Cerebellar nuclear complex (tissue), 1 donor: ENCODE measurements around the gene NOL8.

Experiments used
- DNase-seq, 2 experiments: peaks; one replicate each; lab custom pipeline; 2025; lab: John Stamatoyannopoulos, UW

NOL8 gene

GRCh38 chr9:92312887-92313623, 12.1 kb downstream of the NOL8 start:
- DNase-seq: no peak

- DNase-seq: no peak
These were observed 14.6 kb downstream of the NOL8 start for GRCh38 chr9:92310562-92310961.

GRCh38 chr9:92308893-92309292, 16.3 kb downstream of the NOL8 start:
- DNase-seq: no peak

GRCh38 chr9:92300936-92301335, 24.2 kb downstream of the NOL8 start:
- DNase-seq: no peak

- DNase-seq: no peak
These were observed 26.0 kb downstream of the NOL8 start for GRCh38 chr9:92299116-92299515.

GRCh38 chr9:92298036-92298435, 27.1 kb downstream of the NOL8 start:
- DNase-seq: no peak

GRCh38 chr9:92297611-92298010, 27.5 kb downstream of the NOL8 start:
- no peak for DNase-seq

GRCh38 chr9:92295827-92296258, 29.3 kb downstream of the NOL8 start:
- DNase-seq: no peak

GRCh38 chr9:92295240-92295790, 29.8 kb downstream of the NOL8 start:
- DNase-seq: no peak

GRCh38 chr9:92294297-92294676, 30.9 kb downstream of the NOL8 start:
- no peak for DNase-seq

GRCh38 chr9:92293452-92294296, 31.5 kb downstream of the NOL8 start, which contains the start of gene IARS1:
IARS1 (minus strand) TSS chr9:92293697; CDS start chr9:92289419, 4,278 bp downstream.
- DNase-seq: peak; percentile 71 to 95

- DNase-seq: no peak
These were observed 32.1 kb downstream of the NOL8 start for GRCh38 chr9:92293075-92293354.

- DNase-seq: no peak
These were observed 32.6 kb downstream of the NOL8 start for GRCh38 chr9:92292338-92293074.

- no peak for DNase-seq
These were observed 33.6 kb downstream of the NOL8 start for GRCh38 chr9:92291577-92291976.

GRCh38 chr9:92290785-92291429, 34.2 kb downstream of the NOL8 start:
- no peak for DNase-seq

- DNase-seq: no peak
These were observed 35.3 kb downstream of the NOL8 start for GRCh38 chr9:92289708-92290390.

- DNase-seq: no peak
These were observed 45.8 kb downstream of the NOL8 start for GRCh38 chr9:92279302-92279701.

GRCh38 chr9:92278110-92278509, 47.0 kb downstream of the NOL8 start:
- DNase-seq: no peak

- DNase-seq: no peak
These were observed 48.7 kb downstream of the NOL8 start for GRCh38 chr9:92276331-92277032.

GRCh38 chr9:92275541-92275940, 49.6 kb downstream of the NOL8 start:
- DNase-seq: no peak

- DNase-seq: no peak
These were observed 54.6 kb downstream of the NOL8 start for GRCh38 chr9:92270511-92270910.
